ENCODE results near the gene ATP5F1E. TPM values are rescaled to one million over a fixed set of nuclear protein-coding genes. Genes with fewer than 3 reads are reported as not detected.

Gene ATP5F1E
- total RNA-seq, 4 donors from 2014 or later = 13.3 to 57.8 (median 32.4) TPM

DNA sequence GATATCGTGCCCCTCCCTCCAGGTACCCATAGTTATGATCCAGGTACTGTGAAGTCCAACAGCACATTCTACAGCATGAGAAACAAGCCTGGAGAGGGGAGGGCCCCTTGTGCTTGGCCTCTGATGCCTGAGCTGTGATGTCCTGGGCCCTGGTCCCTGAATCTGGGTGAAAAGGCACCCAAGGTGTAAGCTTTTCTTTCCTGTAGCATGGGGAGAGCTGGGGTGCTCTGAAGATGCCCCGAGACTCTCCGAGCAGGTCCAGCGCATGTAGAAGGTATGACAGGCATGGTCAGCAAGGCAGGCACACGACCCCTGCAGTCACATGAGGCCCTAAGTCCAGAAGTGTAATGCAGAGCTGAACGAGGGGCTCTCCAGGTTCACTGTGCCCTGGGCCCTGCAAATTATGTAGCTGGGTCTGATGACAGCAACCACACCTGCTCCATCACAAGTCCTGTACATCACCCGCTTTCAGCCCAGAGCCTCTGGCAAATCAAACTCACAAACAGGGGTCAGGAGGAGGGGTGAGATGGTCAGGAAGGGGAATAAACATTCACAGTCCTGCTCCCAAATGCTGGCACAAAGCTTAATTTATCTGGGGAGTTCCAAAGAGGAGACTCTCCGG lies 23.3 kb downstream of the ATP5F1E start:
- H3K4me1 ChIP-seq = peaks cover 44 to 47% of the 10 kb centered on the region in 2 donors
- no peaks in the 10 kb centered on the region for H3K36me3 ChIP-seq
- TF ChIP-seq POLR2A (IDR thresholded peaks at IDR 0.05) = no peak
- TF ChIP-seq, protein P1, sequence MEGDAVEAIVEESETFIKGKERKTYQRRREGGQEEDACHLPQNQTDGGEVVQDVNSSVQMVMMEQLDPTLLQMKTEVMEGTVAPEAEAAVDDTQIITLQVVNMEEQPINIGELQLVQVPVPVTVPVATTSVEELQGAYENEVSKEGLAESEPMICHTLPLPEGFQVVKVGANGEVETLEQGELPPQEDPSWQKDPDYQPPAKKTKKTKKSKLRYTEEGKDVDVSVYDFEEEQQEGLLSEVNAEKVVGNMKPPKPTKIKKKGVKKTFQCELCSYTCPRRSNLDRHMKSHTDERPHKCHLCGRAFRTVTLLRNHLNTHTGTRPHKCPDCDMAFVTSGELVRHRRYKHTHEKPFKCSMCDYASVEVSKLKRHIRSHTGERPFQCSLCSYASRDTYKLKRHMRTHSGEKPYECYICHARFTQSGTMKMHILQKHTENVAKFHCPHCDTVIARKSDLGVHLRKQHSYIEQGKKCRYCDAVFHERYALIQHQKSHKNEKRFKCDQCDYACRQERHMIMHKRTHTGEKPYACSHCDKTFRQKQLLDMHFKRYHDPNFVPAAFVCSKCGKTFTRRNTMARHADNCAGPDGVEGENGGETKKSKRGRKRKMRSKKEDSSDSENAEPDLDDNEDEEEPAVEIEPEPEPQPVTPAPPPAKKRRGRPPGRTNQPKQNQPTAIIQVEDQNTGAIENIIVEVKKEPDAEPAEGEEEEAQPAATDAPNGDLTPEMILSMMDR (IDR thresholded peaks at IDR 0.05) = no peak
- no peaks in the 10 kb centered on the region for H3K9me3 ChIP-seq
- 74 to 78% methylated on average over 3 to 6 of the region's 8 CpGs for WGBS, 2 donors
- DNase-seq = no peak
- no peaks in the 10 kb centered on the region for H3K27me3 ChIP-seq
- intact Hi-C loops (cut with DNase I) = loop anchor here (10.0 kb wide), 1 partner anchor 114 kb away; no protein-coding TSS in a partner anchor
- H3K4me3 ChIP-seq (replicated peaks in 1 of 3) = no peak overlapping the region
- peak overlapping the region in 1 of 3 donors; percentile 46 for H3K27ac ChIP-seq

DNA sequence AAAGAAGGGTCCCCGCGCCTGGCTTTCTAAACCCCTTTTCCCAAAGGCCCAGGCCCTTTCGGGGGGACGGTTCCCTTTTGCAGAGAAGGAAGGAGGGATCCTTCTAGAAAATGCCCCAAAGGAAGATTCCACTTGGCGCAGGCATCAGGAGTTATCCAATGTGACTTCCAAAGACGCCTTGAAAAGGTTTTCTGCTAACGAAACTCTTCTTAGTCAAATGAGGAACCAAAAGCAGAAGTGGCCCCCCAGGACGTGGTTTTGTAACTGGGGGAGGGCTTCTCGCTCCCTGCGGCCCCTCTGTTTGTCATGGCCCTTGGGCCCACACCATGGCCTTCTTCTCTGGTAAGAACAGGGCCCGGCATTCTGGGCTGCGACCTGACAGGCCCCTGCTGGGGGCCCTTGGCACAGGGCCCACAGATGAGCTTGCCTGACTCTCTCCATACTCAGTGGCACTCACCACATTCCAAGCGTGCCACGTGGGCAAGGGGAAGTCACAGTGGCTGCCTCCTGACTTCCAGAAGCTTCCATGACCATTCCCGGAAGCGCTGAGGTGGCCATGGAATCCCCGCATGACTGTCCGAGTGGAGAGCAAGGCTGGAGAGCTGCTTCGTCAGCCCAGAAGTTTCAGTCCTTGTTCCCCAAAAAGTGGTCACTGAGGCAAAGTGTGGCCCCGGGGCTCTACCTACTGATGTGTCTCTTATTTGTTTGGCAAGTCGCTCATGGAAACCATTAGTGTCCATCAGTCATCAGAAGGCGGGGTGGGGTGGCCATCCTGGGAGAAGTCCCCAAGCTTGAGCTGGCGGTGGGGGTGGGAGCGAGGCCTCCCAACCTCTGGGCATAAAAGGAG lies 24.2 kb downstream of the ATP5F1E start:
- DNase-seq = peak; percentile 38 to 39
- peaks cover 44 to 50% of the 10 kb centered on the region in 2 donors for H3K4me1 ChIP-seq

DNA sequence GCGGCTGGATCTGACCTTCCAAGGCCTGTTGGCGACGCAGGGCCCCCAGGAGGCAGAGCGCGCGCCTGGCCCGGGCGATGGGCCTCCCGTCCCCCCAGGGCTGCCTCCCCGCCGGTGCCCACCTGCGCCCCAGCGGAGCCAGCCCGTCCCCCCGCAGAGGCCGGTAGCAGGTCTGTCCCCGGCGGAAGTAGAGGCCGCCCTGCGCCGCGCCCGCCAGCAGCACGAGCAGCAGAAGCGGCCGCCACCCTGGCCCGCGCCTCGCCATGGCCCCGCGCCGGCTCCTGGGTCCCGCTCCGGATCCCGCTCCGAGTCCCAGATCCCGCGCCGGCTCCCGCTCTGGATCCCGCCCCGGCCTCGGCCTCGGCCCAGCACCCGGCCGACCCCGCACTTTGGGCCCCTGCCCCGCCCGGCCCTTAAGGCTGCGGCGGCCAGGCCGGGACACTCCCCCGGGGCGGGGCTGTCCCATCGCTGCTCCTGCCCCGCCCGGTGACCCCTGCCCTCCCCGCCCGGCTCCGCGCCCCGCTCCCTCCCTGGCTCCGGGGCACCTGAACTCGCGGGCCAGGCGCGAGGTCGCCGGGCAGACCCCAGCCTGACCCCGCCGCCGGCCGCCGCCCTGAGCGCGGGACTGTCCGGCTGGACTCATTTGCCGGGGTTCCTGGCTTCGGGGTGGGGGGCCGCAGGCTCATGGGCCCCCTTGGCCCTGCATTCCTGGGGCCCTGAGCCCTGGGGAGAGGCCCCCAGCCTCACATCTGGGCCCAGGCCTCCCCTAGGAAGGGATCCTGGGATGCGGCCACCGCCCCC lies 25.1 kb downstream of the ATP5F1E start, which contains the start of gene CTSZ:
Gene CTSZ, minus strand, starts transcription at position 391 of the 801 bp plus-strand sequence. Its CDS starts 126 bp downstream, at position 265.
- H3K4me3 ChIP-seq (replicated peaks in 1 of 3) = peak within 1 kb of the TSS; percentile 34 to 50 (median 46)
- peaks cover 48 to 51% of the 10 kb centered on the region in 2 donors for H3K4me1 ChIP-seq
- H3K27me3 ChIP-seq = no peaks in the 10 kb centered on the region
- H3K36me3 ChIP-seq = no peaks in the 10 kb centered on the region
- H3K9me3 ChIP-seq = no peaks in the 10 kb centered on the region
- peak; percentile 53 for DNase-seq
- intact Hi-C loops (cut with DNase I) = loop anchor here (10.0 kb wide), 1 partner anchor 112 kb away; no protein-coding TSS in a partner anchor
- 17 to 88% methylated on average over 2 to 12 of the region's 82 CpGs for WGBS, 2 donors
- H3K27ac ChIP-seq = peak within 1 kb of the TSS; percentile 12 to 94 (median 73)
- TF ChIP-seq, protein P1 (IDR thresholded peaks at IDR 0.05) = no peak
- TF ChIP-seq POLR2A (IDR thresholded peaks at IDR 0.05) = peak in 1 of 2 donors; percentile 67

More for the DNA sequence above, 24.2 kb downstream of the ATP5F1E start:
- Histone ChIP-seq H3K27me3 (no peaks in the 10 kb centered on the region), H3K36me3 (no peaks in the 10 kb centered on the region), H3K9me3 (no peaks in the 10 kb centered on the region), H3K27ac (peak overlapping the region in 2 of 3 donors; percentile 73 to 94), H3K4me3 (replicated peaks in 1 of 3) (peak overlapping the region in 1 of 3 donors; percentile 50)
- intact Hi-C loops (cut with DNase I) = loop anchor here (10.0 kb wide), 1 partner anchor 113 kb away; no protein-coding TSS in a partner anchor
- WGBS, 2 donors = 79 to 84% methylated on average over 23 of the region's 24 CpGs
- TF ChIP-seq, protein P1 (IDR thresholded peaks at IDR 0.05) = no peak
- no peak for TF ChIP-seq POLR2A (IDR thresholded peaks at IDR 0.05)

DNA sequence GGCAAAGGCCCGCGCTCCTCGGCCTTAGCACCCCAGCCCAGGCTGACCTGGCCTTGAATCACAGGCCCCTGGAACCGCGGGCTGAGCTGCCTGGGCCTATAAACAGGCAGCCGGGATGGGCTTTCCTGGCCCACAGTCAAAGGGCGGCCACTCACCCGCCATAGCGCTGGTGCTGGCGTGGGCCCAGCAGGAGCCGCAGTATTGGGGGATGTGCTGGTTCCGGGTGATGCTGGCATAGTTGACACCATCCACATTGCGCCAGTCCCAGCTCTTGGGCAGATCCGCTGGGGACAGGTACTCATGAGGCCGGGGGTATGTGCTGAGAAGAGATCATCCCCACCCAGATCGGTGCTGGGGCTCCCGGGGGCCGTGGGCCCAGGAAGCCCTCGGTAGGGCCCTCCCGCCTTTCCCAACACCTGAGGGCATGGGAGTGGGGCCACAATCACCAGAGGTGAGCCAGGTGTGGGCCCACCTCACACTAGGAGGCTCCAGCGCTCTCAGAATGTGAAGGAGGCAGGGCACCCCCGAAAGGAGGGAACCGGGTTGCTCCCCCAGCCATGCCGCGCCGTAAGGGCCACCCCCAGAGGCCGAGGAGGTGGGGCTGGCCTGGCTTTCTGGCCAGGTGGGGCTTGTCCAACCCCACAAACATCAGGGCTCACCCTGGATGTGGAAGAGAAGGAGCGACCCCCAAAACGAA lies 25.8 kb downstream of the ATP5F1E start:
- Histone ChIP-seq H3K4me3 (replicated peaks in 1 of 3) (peak overlapping the region; percentile 34 to 50 (median 46)), H3K27me3 (no peaks in the 10 kb centered on the region), H3K27ac (peak overlapping the region; percentile 12 to 94 (median 73)), H3K36me3 (peaks cover 0 to under 1% of the 10 kb centered on the region in 2 donors), H3K4me1 (peaks cover 53 to 55% of the 10 kb centered on the region in 2 donors), H3K9me3 (no peaks in the 10 kb centered on the region)
- intact Hi-C loops (cut with DNase I) = loop anchor here (10.0 kb wide), 1 partner anchor 112 kb away; no protein-coding TSS in a partner anchor
- TF ChIP-seq, protein P1 (IDR thresholded peaks at IDR 0.05) = no peak
- TF ChIP-seq POLR2A (IDR thresholded peaks at IDR 0.05) = no peak
- WGBS, 2 donors = 46 to 59% methylated on average over 7 to 12 of the region's 29 CpGs
- peak; percentile 27 to 45 for DNase-seq
